HepG2 (cell line): Measurements from ENCODE around the gene SAC3D1. TPM values are rescaled to one million over a fixed set of nuclear protein-coding genes. Genes with fewer than 3 reads are reported as not detected.

ENCODE experiments used
- CCAR2 ChIP-seq: fragments of 200-400 bp; formaldehyde crosslinking; optimal IDR thresholded peaks from 2 replicates; pipeline ENCODE3; 2018; ENCODE audit warnings: low read depth, mild to moderate bottlenecking, low read length, moderate library complexity
- DNMT3B ChIP-seq: conservative IDR thresholded peaks from 2 replicates; pipeline ENCODE4 v1.6.1; 2016; ENCODE audit warnings: missing biosample characterization, control low read depth
- FOSL2 ChIP-seq: sonication (generic); formaldehyde crosslinking; IDR thresholded peaks from 2 replicates; pipeline ENCODE4 v1.4.0; 2020; ENCODE audit warnings: missing genetic modification reagents
- FOXP4 ChIP-seq: sonication (generic); formaldehyde crosslinking; IDR thresholded peaks from 2 replicates; pipeline ENCODE4 v1.4.0; 2020; ENCODE audit warnings: missing genetic modification reagents
- HOXA5 ChIP-seq: sonication (generic); formaldehyde crosslinking; IDR thresholded peaks from 2 replicates; pipeline ENCODE4 v1.4.0; 2020; ENCODE audit warnings: missing genetic modification reagents
- HOXD1 ChIP-seq: sonication (generic); formaldehyde crosslinking; IDR thresholded peaks from 2 replicates; pipeline ENCODE4 v1.5.0; 2020; ENCODE audit warnings: missing genetic modification reagents
- JDP2 ChIP-seq: sonication (generic); formaldehyde crosslinking; IDR thresholded peaks from 2 replicates; pipeline ENCODE4 v1.8.1; 2022; ENCODE audit warnings: missing genetic modification reagents, borderline replicate concordance
- KDM1A ChIP-seq: IDR thresholded peaks from 2 replicates; pipeline ENCODE4 v1.6.1; 2016; ENCODE audit warnings: missing compliant biosample characterization
- MATR3 ChIP-seq: sonication (generic); formaldehyde crosslinking; IDR thresholded peaks from 2 replicates; pipeline ENCODE4 v1.4.0; 2020; ENCODE audit warnings: missing genetic modification reagents
- MEF2D ChIP-seq: sonication (generic); formaldehyde crosslinking; IDR thresholded peaks from 2 replicates; pipeline ENCODE4 v1.5.1; 2020; ENCODE audit warnings: mild to moderate bottlenecking, missing genetic modification reagents
- MIER2 ChIP-seq: IDR thresholded peaks from 2 replicates; pipeline ENCODE4 v1.6.1; 2016; ENCODE audit warnings: missing biosample characterization, missing genetic modification reagents
- MXD3 ChIP-seq: IDR thresholded peaks from 2 replicates; pipeline ENCODE4 v1.6.1; 2016; ENCODE audit warnings: mild to moderate bottlenecking, missing biosample characterization, missing genetic modification reagents
- PHF5A ChIP-seq: IDR thresholded peaks from one replicate; pipeline ENCODE4 v1.6.1; 2018; ENCODE audit warnings: low read depth, missing genetic modification reagents; ENCODE audit not compliant: unreplicated experiment
- REXO4 ChIP-seq: sonication (generic); formaldehyde crosslinking; IDR thresholded peaks from 2 replicates; pipeline ENCODE4 v1.8.0; 2022; ENCODE audit warnings: missing genetic modification reagents, mild to moderate bottlenecking, borderline replicate concordance
- RXRB ChIP-seq: IDR thresholded peaks from 2 replicates; pipeline ENCODE4 v1.6.1; 2016; ENCODE audit warnings: borderline replicate concordance, missing genetic modification reagents, missing compliant biosample characterization
- SRSF1 ChIP-seq: fragments of 200-400 bp; formaldehyde crosslinking; optimal IDR thresholded peaks from 2 replicates; pipeline ENCODE3; 2017; ENCODE audit warnings: mild to moderate bottlenecking, low read depth, low read length, moderate library complexity
- STAT5B ChIP-seq: sonication (generic); formaldehyde crosslinking; IDR thresholded peaks from 2 replicates; pipeline ENCODE4 v1.4.0; 2020; ENCODE audit warnings: missing genetic modification reagents
- ZBTB2 ChIP-seq: sonication (generic); formaldehyde crosslinking; IDR thresholded peaks from 2 replicates; pipeline ENCODE4 v1.8.0; 2022; ENCODE audit warnings: low read depth, missing genetic modification reagents
- ZFP82 ChIP-seq: sonication (generic); formaldehyde crosslinking; IDR thresholded peaks from 2 replicates; pipeline ENCODE4 v1.5.1; 2020; ENCODE audit warnings: mild to moderate bottlenecking, missing genetic modification reagents, borderline replicate concordance
- ZKSCAN8 ChIP-seq: IDR thresholded peaks from 2 replicates; pipeline ENCODE4 v1.6.1; 2016; ENCODE audit warnings: borderline replicate concordance, missing genetic modification reagents, missing compliant biosample characterization
- ZMYM4 ChIP-seq: sonication (generic); formaldehyde crosslinking; IDR thresholded peaks from 2 replicates; pipeline ENCODE4 v1.8.1; 2023; ENCODE audit warnings: mild to moderate bottlenecking, missing genetic modification reagents
- ZNF275 ChIP-seq: sonication (generic); formaldehyde crosslinking; IDR thresholded peaks from 2 replicates; pipeline ENCODE4 v1.8.0; 2022; ENCODE audit warnings: missing genetic modification reagents, mild to moderate bottlenecking, inconsistent platforms, borderline replicate concordance
- ZNF446 ChIP-seq: sonication (generic); formaldehyde crosslinking; IDR thresholded peaks from 2 replicates; pipeline ENCODE4 v1.5.0; 2020; ENCODE audit warnings: mild to moderate bottlenecking, missing genetic modification reagents
- ZNF562 ChIP-seq: sonication (generic); formaldehyde crosslinking; IDR thresholded peaks from 2 replicates; pipeline ENCODE4 v1.8.0; 2022; ENCODE audit warnings: missing genetic modification reagents, borderline replicate concordance
- ZNF766 ChIP-seq: sonication (generic); formaldehyde crosslinking; IDR thresholded peaks from 2 replicates; pipeline ENCODE4 v1.5.0; 2020; ENCODE audit warnings: missing genetic modification reagents, borderline replicate concordance
- ZNF816 ChIP-seq: sonication (generic); formaldehyde crosslinking; IDR thresholded peaks from 2 replicates; pipeline ENCODE4 v1.8.0; 2022; ENCODE audit warnings: missing genetic modification reagents, mild to moderate bottlenecking, borderline replicate concordance
- polyA plus RNA-seq, 8 experiments: library from polyadenylated mRNA; depleted of rRNA in 3 of 8; stranded (reverse) in 7 of 8; unstranded in 1 of 8; fragments of >200 nt; fragmentation: Illumina TruSeq in 4 of 8; extraction: Trizol in 4 of 8; gene quantifications; 2 replicates each; pipeline versions ENCODE4 v1.2.1 to v1.2.3, GENCODE V29; 2011 to 2016; ENCODE audit warnings: low read depth in 4 of 8, missing spikeins in 1 of 8, mixed read lengths in 1 of 8; ENCODE audit not compliant: insufficient read depth in 1 of 8
- total RNA-seq, 5 experiments: library from RNA; depleted of rRNA; stranded (reverse); fragments of >200 nt; fragmentation: Illumina TruSeq; extraction: Trizol; gene quantifications; 2 replicates each; pipeline ENCODE4 v1.2.3, GENCODE V29; 2016; ENCODE audit warnings: low read depth in 1 of 5

The SAC3D1 gene
- total and polyA plus RNA-seq, 2 of the 13 experiments (the other 11 are each of a cell fraction or from before 2014, with no cell fraction given), result 7.4 to 36.3 TPM

GRCh38 chr11:65040847-65041622 is at the start of gene SAC3D1 (continued):
- TF ChIP-seq ZNF275 (CRISPR knock-in tag) (no peak), ZNF816 (CRISPR knock-in tag) (0 out of 2 replicates have a peak, but pooled peaks have one; percentile 23), ZKSCAN8 (CRISPR knock-in tag) (no peak), MATR3 (CRISPR knock-in tag) (no peak), RXRB (CRISPR knock-in tag) (peak; percentile 46; the same call in 1 of the 2 replicates), MEF2D (CRISPR knock-in tag) (peak; percentile 52; the same call in 1 of the 2 replicates), HOXA5 (CRISPR knock-in tag) (peak; percentile 65; the same call in 1 of the 2 replicates), ZFP82 (no peak), STAT5B (CRISPR knock-in tag) (no peak), MIER2 (CRISPR knock-in tag) (no peak), PHF5A (CRISPR knock-in tag) (peak; percentile 38), CCAR2 (no peak), ZNF562 (CRISPR knock-in tag) (no peak), MXD3 (CRISPR knock-in tag) (peak; percentile 45; the same call in 1 of the 2 replicates), JDP2 (CRISPR knock-in tag) (peak; percentile 33; the same call in 1 of the 2 replicates), ZNF446 (CRISPR knock-in tag) (no peak), KDM1A (no peak), HOXD1 (CRISPR knock-in tag) (no peak; the same call in 1 of the 2 replicates), SRSF1 (no peak), FOXP4 (CRISPR knock-in tag) (peak; percentile 46), REXO4 (peak; percentile 45; the same call in 1 of the 2 replicates), ZBTB2 (CRISPR knock-in tag) (0 out of 2 replicates have a peak, but pooled peaks have one; percentile 43), DNMT3B (no peak), FOSL2 (CRISPR knock-in tag) (peak; percentile 42; the same call in 1 of the 2 replicates), ZNF766 (CRISPR knock-in tag) (peak; percentile 20; the same call in 1 of the 2 replicates), ZMYM4 (CRISPR knock-in tag) (peak; percentile 61; the same call in 1 of the 2 replicates)
